Activated CD8-positive, alpha-beta memory T cell treated with anti-CD3 and anti-CD28 coated beads, Interleukin-2, amount 10 ng/mL, durations not matched to agents 7 days and 5 days (primary cell): Measurements from ENCODE around the gene TMUB1. TPM values are rescaled to one million over a fixed set of nuclear protein-coding genes. Genes with fewer than 3 reads are reported as not detected.

Experiments
- ATAC-seq: fragments of 150-1000 bp; cut with Tn5 transposase; one replicate; pipeline ENCODE4 v1.10.0; 2021; ENCODE audit warnings: moderate library complexity
- CTCF ChIA-PET: fragments of 350-600 bp; sonication (Branson Sonifier 250); formaldehyde crosslinking; loops from one replicate; lab custom pipeline; 2021; ENCODE audit warnings: antibody characterized with exemption; lab: Charles Lee
- DNase-seq: peaks from one replicate; pipeline ENCODE4 v3.0.0-alpha.2; 2020
- H3K27ac Mint-ChIP-seq: one replicate; pipeline ENCODE4 v1.8.0; 2021; ENCODE audit warnings: mild to moderate bottlenecking, mixed read lengths
- H3K27me3 Mint-ChIP-seq: one replicate; pipeline ENCODE4 v1.8.0; 2021; ENCODE audit warnings: mixed read lengths
- H3K36me3 Mint-ChIP-seq: one replicate; pipeline ENCODE4 v1.8.0; 2021; ENCODE audit warnings: mild to moderate bottlenecking, mixed read lengths
- H3K4me1 Mint-ChIP-seq: one replicate; pipeline ENCODE4 v1.8.0; 2021; ENCODE audit warnings: mixed read lengths
- H3K4me3 Mint-ChIP-seq: one replicate; pipeline ENCODE4 v1.8.0; 2021; ENCODE audit warnings: mild to moderate bottlenecking, moderate library complexity, mixed read lengths
- H3K9me3 Mint-ChIP-seq: one replicate; pipeline ENCODE4 v1.8.0; 2022; ENCODE audit warnings: low read depth, mixed read lengths
- total RNA-seq, 2 experiments: library from RNA; stranded (reverse); gene quantifications; one replicate each; pipeline ENCODE4 v1.2.3, GENCODE V29; 2021

Gene TMUB1
- total RNA-seq, 2 experiments from 2014 or later, result 83.1 to 85.7 TPM

DNA sequence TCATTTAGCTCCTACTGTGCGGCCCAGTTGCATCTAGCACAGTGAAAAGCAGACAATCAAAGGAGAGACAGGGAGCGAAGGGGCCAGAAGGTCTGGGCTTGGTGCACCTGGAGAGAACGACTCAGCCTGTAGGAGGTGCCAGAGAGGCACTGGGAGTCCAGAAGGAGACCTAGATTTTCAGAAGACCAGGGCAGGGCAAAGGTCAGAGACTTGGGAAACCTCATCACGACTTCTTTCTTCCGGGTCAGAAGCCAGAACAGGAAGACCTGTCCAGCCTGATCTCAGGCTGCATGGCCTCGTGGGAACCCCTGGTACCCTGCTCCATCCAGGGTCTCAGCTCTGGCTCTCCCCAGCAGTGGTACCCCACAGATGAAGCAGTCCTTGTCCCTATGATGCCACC, 8.1 kb upstream of the TMUB1 start:
- CTCF ChIA-PET, result interaction anchor here (10.1 kb wide), 1 partner anchor 19 kb away, joined by 69 read pairs; no protein-coding TSS in a partner anchor
- peaks cover 5% of the 10 kb centered on the region for H3K27me3 Mint-ChIP-seq
- H3K27ac Mint-ChIP-seq, result no peak overlapping the region
- H3K36me3 Mint-ChIP-seq, result no peaks in the 10 kb centered on the region
- ATAC-seq, result no peak
- no peaks in the 10 kb centered on the region for H3K9me3 Mint-ChIP-seq
- DNase-seq, result no peak
- no peak overlapping the region for H3K4me3 Mint-ChIP-seq
- H3K4me1 Mint-ChIP-seq, result peaks cover 9% of the 10 kb centered on the region

DNA sequence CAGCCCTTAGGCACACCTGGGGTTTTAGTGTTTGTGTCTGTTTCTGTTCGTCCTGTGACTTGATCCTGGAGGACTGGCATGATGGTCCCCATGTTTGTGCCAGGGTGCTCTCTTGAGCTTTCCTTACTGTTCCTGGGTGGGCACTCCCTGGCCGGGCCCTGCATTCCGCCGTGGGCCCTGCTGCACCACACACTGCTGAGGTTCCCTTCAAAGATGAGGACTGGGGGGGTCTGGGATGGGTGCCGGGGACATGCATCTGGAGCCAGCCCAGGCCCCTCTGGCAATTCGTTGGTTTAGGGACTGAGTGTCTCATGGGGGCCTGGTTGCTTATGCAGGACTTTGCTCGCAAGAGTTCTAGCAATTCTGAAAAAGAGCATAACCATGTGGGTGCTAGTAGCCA, 7.7 kb upstream of the TMUB1 start:
- H3K27me3 Mint-ChIP-seq, result peaks cover 5% of the 10 kb centered on the region
- CTCF ChIA-PET, result interaction anchor here (0.7 to 10.1 kb wide), 2 partner anchors 19 to 48 kb away, joined by 3 to 69 read pairs; no protein-coding TSS in a partner anchor
- H3K9me3 Mint-ChIP-seq, result no peaks in the 10 kb centered on the region
- DNase-seq, result no peak
- no peak overlapping the region for H3K27ac Mint-ChIP-seq
- H3K36me3 Mint-ChIP-seq, result no peaks in the 10 kb centered on the region
- no peak overlapping the region for H3K4me3 Mint-ChIP-seq
- peaks cover 9% of the 10 kb centered on the region for H3K4me1 Mint-ChIP-seq
- ATAC-seq, result no peak

DNA sequence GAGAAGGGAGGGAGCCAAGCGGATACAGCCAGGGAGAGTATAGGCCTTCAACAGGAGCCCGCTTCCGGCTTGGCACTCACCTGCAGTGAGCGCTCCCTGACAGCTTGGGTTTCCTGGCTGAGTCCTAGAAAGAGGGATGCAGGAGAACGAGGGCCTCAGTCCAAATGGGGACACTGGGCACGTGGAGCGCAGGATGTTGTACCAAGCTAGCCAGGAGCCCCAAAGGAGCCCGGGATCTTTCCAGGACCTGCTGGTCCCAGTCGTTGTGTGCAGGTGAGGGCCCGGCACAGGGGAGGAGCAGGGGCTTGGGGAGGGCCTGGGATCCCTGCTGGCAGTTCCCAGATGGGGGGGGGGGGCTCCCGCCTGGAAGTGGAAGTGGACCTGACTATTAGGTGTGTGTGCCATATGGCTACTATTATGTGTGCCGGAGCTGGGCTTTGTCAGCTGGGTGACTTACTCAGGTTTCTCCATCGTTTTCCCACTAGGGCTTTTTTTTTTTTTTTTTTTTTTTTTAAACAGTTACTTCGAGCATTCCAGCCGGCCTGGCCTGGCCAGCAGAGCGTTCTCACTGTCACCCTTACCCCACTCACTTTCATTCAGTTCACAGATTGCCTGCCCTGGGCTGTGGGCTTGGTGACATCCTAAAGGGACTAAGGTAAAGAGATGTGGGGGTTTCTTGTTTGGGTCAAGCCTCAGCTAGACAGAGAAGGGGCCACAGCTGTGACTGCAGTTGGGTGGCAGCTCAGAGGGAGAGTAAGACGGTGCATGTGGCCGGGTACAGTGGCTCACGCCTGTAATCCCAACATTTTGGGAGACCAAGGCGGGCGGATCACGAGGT, 6.8 kb upstream of the TMUB1 start:
- Mint-ChIP-seq H3K27me3 (peaks cover 11% of the 10 kb centered on the region), H3K9me3 (no peaks in the 10 kb centered on the region), H3K36me3 (no peaks in the 10 kb centered on the region), H3K4me3 (no peak overlapping the region), H3K27ac (no peak overlapping the region), H3K4me1 (peaks cover 17% of the 10 kb centered on the region)
- CTCF ChIA-PET, result interaction anchor here (0.6 to 10.1 kb wide), 4 partner anchors 9 to 64 kb away, joined by 3 to 69 read pairs (median 4); partner anchors contain the start of gene FASTK
- DNase-seq (no peak), ATAC-seq (no peak)

DNA sequence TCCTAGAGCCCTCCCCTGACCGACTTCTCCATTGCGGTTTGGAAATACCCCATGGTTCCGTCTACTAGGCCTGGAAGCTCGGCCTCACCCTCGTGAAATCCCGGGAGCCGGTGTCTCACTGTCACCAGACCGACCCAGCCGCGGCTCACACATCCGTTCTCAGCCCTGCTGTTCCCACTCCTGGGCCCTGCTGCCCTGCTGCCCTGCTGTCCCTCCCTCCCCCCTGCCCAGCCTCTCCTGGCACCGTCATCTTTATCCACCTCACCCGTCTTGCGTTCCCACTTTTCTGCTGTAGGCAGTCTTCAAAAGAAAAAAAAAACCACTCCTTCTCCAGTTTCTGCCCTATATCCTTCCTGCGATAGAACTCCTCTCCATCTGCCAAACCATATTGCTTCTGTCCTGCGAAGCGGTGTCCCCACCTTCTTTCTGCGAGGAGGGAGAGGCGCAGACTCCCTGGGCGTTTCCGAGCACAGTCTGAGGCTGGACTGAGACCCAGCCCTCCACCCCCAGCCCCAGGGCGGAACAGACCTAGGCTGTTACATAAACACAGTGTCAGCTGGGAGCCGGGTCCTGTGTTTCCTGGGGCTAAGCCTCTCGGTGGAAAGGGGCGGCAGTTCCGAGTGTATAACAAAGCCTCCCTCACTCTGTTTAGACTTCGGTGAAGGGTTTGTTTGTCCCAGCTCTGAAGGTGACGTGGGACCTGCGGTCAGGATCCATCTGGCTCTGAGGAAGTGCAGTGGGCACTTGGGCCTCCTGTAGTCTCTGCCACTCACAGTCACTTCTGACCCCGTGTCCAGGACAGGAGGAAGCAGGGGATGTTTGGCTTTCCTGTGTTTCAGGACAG, 5.8 kb upstream of the TMUB1 start:
- ATAC-seq (no peak), DNase-seq (no peak)
- Mint-ChIP-seq H3K27ac (no peak overlapping the region), H3K9me3 (no peaks in the 10 kb centered on the region), H3K4me1 (peaks cover 23% of the 10 kb centered on the region), H3K36me3 (no peaks in the 10 kb centered on the region), H3K4me3 (no peak overlapping the region), H3K27me3 (peaks cover 16% of the 10 kb centered on the region)
- CTCF ChIA-PET, result interaction anchor here (0.8 to 10.1 kb wide), 7 partner anchors 8 to 155 kb away, joined by 3 to 69 read pairs (median 4); partner anchors contain the start of gene FASTK

DNA sequence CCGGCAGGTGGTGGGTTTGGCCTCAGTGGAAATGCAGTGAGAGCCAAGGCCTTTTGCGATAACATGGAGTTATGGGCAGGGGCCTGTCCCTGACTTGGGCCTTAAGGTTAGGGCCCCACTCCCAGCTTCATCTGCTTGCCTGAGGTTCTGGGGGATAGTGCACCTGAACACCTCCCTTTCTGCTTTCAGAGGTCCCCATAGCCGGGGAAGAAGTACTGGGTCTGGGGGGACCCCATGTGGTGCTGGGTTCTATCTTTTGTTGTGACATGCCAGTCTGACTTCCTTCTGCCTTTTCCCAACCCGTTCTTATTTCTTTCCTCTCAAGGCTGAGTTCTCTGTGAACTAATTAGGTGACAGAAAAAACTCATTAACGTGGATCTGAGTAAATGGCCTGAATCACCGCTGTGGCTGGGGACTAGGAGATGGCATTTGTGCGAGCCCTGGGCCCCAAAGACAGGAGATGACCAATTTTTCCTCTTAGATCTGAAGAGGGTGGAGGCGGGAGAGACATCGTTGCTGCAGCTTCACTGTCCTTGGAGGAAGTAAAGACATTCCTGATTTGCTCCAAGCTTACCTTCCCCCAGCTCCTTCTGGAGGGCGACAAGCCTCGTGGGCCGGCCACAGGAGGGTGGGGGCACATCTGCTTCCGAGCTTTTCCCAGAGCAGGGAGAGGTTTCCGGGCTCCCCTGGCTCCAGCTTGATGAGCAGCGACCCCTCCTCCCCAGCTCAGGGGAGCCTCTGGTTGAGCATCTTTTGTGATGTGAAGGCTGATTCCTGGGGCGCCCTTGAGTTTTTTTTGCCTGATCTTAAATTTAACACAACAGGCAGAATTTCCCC, 4.9 kb upstream of the TMUB1 start:
- no peak for ATAC-seq
- Mint-ChIP-seq H3K27ac (no peak overlapping the region), H3K4me3 (peak overlapping the region; percentile 42), H3K27me3 (peaks cover 16% of the 10 kb centered on the region), H3K36me3 (no peaks in the 10 kb centered on the region), H3K9me3 (no peaks in the 10 kb centered on the region), H3K4me1 (peaks cover 27% of the 10 kb centered on the region)
- no peak for DNase-seq
- CTCF ChIA-PET, result interaction anchor here (0.8 to 10.1 kb wide), 7 partner anchors 8 to 156 kb away, joined by 3 to 69 read pairs (median 4); partner anchors contain the start of gene FASTK

DNA sequence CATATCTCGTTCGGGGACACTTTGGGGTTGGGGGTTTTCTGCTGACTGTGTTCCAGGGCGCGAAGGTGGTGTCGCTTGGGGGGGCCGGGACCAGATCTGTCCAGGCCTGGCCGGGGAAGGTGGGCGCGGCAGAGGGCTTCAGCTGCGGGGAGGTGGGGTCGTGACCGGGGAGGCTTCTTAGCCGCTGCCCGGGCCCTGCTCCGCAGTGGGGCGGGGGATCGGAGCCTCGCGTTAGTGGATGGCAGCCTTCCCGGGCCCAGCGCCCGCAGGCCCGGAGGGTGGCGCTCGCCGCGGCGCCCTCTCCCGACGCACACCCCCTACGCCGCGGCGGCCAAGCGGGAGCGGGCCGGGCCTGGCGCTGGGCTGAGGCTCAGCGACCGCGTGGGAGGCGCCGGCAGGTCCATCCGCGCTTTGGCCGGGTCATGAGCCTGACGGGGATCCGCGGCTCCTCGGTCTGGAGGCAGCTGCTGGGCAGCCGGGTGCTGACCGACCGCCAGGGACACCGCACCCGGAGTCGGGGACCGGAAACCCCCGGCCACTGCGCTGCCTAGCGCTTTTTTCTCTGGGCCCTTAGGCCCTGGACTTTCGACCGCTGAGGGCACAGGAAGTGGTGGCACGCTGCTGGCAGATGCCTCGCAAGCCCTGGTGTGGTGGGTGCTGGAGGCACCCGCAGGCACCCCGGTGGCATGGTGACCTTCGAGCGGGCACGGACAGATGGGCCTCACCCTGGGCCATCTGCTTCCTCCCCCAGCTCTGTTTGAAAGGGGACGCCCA, 4.1 kb upstream of the TMUB1 start:
- ATAC-seq, result peak; percentile 8
- CTCF ChIA-PET, result interaction anchor here (0.9 to 10.1 kb wide), 5 partner anchors 9 to 156 kb away, joined by 3 to 69 read pairs (median 6); no protein-coding TSS in a partner anchor
- no peaks in the 10 kb centered on the region for H3K36me3 Mint-ChIP-seq

DNA sequence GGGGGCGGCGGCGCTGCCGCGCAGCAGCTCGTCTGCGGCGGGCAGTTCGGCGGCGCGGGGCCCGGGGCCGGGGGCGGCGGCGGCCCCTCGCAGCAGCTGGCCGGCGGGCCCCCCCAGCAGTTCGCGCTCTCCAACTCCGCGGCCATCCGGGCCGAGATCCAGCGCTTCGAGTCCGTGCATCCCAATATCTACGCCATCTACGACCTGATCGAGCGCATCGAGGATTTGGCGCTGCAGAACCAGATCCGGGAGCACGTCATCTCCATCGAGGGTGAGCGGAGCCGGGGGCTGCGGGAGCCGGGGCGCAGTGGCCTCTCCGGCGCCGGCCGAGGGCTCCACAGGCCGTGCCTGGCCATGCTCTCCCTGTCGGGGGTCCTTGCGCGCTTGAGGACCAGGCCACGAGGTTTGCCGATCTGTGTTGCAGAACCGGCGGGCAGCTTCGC, 3.5 kb upstream of the TMUB1 start:
- Mint-ChIP-seq H3K36me3 (no peaks in the 10 kb centered on the region), H3K9me3 (no peaks in the 10 kb centered on the region), H3K27me3 (peaks cover 16% of the 10 kb centered on the region), H3K27ac (peak overlapping the region; percentile 79), H3K4me1 (peaks cover 35% of the 10 kb centered on the region), H3K4me3 (peak overlapping the region; percentile 80)
- DNase-seq (peak; percentile 58), ATAC-seq (peak; percentile 9)
- CTCF ChIA-PET, result interaction anchor here (10.1 kb wide), 1 partner anchor 23 kb away, joined by 69 read pairs; no protein-coding TSS in a partner anchor

More for the DNA sequence above, 4.1 kb upstream of the TMUB1 start:
- no peaks in the 10 kb centered on the region for H3K9me3 Mint-ChIP-seq
- peaks cover 31% of the 10 kb centered on the region for H3K4me1 Mint-ChIP-seq
- DNase-seq, result no peak
- H3K4me3 Mint-ChIP-seq, result peak overlapping the region; percentile 80
- H3K27ac Mint-ChIP-seq, result no peak overlapping the region
- H3K27me3 Mint-ChIP-seq, result peaks cover 16% of the 10 kb centered on the region

DNA sequence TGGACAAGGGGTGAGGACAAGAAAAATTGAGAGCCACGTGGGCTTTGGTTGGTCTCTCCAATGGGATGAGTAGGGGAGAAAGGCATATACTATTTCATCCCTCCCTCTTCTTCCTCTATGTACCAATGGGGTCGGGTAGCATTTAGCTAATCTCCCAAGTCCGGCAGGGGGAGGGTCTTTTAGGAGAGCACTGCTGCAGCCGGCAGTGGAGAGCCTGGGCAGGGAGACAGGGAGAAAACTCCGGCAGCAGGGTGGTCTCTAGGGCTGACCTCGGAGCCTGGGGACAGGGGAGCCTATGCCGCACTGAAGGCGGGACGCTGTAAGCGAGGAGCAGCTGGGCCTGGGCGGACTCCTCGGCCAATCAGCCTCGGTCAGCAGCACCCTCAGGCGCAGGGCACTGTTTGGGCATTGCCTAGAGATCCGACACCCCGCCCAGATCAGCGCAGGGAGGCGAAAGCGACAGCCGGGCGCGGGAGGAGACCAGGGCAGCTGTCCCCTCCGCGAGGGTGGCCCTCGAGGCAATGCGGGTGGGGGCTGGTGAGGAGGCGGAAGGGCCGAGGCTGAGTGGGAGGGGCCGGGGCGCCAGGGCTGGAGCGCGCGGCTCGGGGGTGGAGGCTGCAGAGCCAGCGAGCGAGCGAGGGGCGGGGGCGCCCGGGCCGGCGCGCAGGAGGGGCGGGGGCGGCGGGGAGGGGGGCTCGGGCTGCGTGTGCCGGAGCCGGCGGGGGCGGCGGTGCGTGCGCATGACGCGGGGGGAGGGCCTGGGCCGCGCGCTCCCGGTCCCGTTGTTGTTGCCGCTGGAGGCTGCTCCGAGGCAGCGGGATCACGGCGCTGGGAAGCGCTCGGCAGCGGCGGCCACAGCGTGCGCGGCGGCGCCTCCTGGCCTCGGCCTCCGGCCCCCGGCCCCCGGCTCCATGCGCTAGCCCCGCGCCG, 2.7 kb upstream of the TMUB1 start, which contains the start of gene AGAP3:
TSS of gene AGAP3 (plus strand) at position 785 of the 930 bp plus-strand sequence. CDS start 267 bp downstream, outside the sequence.
- ATAC-seq (peak; percentile 31), DNase-seq (peak; percentile 70)
- no peaks in the 10 kb centered on the region for H3K36me3 Mint-ChIP-seq
- H3K27ac Mint-ChIP-seq, result peak within 1 kb of the TSS; percentile 79
- H3K4me3 Mint-ChIP-seq, result peak within 1 kb of the TSS; percentile 80
- peaks cover 37% of the 10 kb centered on the region for H3K4me1 Mint-ChIP-seq
- H3K27me3 Mint-ChIP-seq, result peaks cover 16% of the 10 kb centered on the region
- no peaks in the 10 kb centered on the region for H3K9me3 Mint-ChIP-seq
- CTCF ChIA-PET, result interaction anchor here (1.2 to 3.4 kb wide), 6 partner anchors 10 to 57 kb away, joined by 3 to 15 read pairs (median 4); partner anchors contain the start of gene ABCB8

DNA sequence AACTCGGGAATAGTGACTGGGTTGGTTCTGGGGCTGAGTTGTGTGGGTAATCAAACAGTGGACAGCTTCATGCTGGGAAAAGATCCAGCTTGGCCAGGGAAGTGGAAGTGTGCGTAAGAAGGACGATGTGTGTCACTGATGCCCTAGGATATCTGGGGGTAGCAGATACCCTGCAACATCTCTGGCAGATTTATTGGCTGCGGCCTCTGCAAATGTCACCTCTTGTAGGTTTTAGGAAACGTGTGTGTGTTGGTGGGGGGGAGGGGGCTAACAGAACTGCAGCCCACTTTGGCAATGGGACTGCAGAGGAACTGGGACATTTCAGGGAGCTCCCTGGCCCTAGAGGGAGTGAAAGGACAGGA, 2.0 kb upstream of the TMUB1 start:
- peak overlapping the region; percentile 4 for H3K27ac Mint-ChIP-seq
- ATAC-seq (no peak), DNase-seq (no peak)
- H3K36me3 Mint-ChIP-seq, result no peaks in the 10 kb centered on the region
- peaks cover 37% of the 10 kb centered on the region for H3K4me1 Mint-ChIP-seq
- CTCF ChIA-PET, result interaction anchor here (1.2 to 3.4 kb wide), 6 partner anchors 9 to 57 kb away, joined by 3 to 15 read pairs (median 4); partner anchors contain the start of gene ABCB8
- peak overlapping the region; percentile 76 for H3K4me3 Mint-ChIP-seq
- H3K27me3 Mint-ChIP-seq, result peaks cover 16% of the 10 kb centered on the region
- no peaks in the 10 kb centered on the region for H3K9me3 Mint-ChIP-seq

DNA sequence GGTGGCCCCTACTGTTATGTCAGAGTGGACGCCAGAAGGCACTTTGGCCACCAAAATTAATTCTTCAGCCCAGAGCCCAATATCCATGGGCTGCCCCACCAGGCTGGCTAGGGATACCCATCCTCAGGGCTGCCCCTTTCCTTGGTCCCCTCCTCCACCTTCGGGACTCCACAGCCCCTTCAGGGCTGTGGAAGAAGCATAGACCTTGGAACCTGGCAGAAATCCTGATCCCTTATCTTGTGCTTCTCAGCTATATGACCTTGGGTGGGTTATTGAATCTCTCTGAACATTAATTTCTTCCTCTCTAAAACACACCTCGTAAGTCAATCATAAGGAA, 499 bp upstream of the TMUB1 start:
- H3K27me3 Mint-ChIP-seq, result peaks cover 16% of the 10 kb centered on the region
- H3K27ac Mint-ChIP-seq, result peak overlapping the region; percentile 61
- DNase-seq, result no peak
- ATAC-seq, result no peak
- H3K9me3 Mint-ChIP-seq, result no peaks in the 10 kb centered on the region
- H3K4me3 Mint-ChIP-seq, result peak overlapping the region; percentile 95
- CTCF ChIA-PET, result interaction anchor here (0.6 to 3.4 kb wide), 9 partner anchors 16 to 79 kb away, joined by 3 to 15 read pairs (median 4); partner anchors contain the start of genes ABCB8 and SLC4A2
- peaks cover 47% of the 10 kb centered on the region for H3K4me1 Mint-ChIP-seq
- peaks cover 4% of the 10 kb centered on the region for H3K36me3 Mint-ChIP-seq
